ENCODE results near the gene FAM156A.

The FAM156A gene

GRCh38 chrX:53004038-53004437 lies 45.7 kb upstream of the FAM156A start:
- no peak overlapping the region for H3K4me2 ChIP-seq (ENCODE audit: low read depth, low read length, poor library complexity, severe bottlenecking)
- H3F3A ChIP-seq (ENCODE audit: low read depth), result no peaks in the 10 kb centered on the region
- no peaks in the 10 kb centered on the region for H3K79me2 ChIP-seq (ENCODE audit: insufficient read depth, low read length)
- H3K27me3 ChIP-seq (ENCODE audit: insufficient read depth, low read length, poor library complexity, severe bottlenecking), result no peaks in the 10 kb centered on the region
- no peak overlapping the region for H2AFZ ChIP-seq (ENCODE audit: low read length)
- H3K4me3 ChIP-seq (ENCODE audit: low read length, poor library complexity, severe bottlenecking), result no peak overlapping the region
- H3K4me1 ChIP-seq (ENCODE audit: insufficient read depth, low read length, poor library complexity, severe bottlenecking), result no peaks in the 10 kb centered on the region
- no peak overlapping the region for H3K9ac ChIP-seq (ENCODE audit: low read depth, low read length, poor library complexity, severe bottlenecking)
- H3K36me3 ChIP-seq (ENCODE audit: insufficient read depth, low read length), result no peaks in the 10 kb centered on the region
- no peaks in the 10 kb centered on the region for H3K9me2 ChIP-seq (replicated peaks; ENCODE audit: low read depth, low read length)
- no peaks in the 10 kb centered on the region for H4K20me1 ChIP-seq (ENCODE audit: insufficient read depth, low read length, poor library complexity, severe bottlenecking)
- no peaks in the 10 kb centered on the region for H3K9me3 ChIP-seq (ENCODE audit: insufficient read depth, low read depth, low read length)
- TF ChIP-seq CTCF (conservative IDR thresholded peaks at IDR 0.05; ENCODE audit: low read length), result no peak
- TF ChIP-seq EZH2phosphoT487 (IDR thresholded peaks at IDR 0.05; ENCODE audit: borderline replicate concordance), result no peak

GRCh38 chrX:53003111-53003510 lies 44.8 kb upstream of the FAM156A start:
- Histone ChIP-seq H3K4me3 (ENCODE audit: low read length, poor library complexity, severe bottlenecking) (no peak overlapping the region), H3K27me3 (ENCODE audit: insufficient read depth, low read length, poor library complexity, severe bottlenecking) (no peaks in the 10 kb centered on the region), H3K9me3 (ENCODE audit: insufficient read depth, low read depth, low read length) (no peaks in the 10 kb centered on the region), H3K4me2 (ENCODE audit: low read depth, low read length, poor library complexity, severe bottlenecking) (no peak overlapping the region), H3K36me3 (ENCODE audit: insufficient read depth, low read length) (no peaks in the 10 kb centered on the region), H3K79me2 (ENCODE audit: insufficient read depth, low read length) (no peaks in the 10 kb centered on the region), H3K9me2 (replicated peaks; ENCODE audit: low read depth, low read length) (no peaks in the 10 kb centered on the region), H3F3A (ENCODE audit: low read depth) (no peaks in the 10 kb centered on the region), H3K9ac (ENCODE audit: low read depth, low read length, poor library complexity, severe bottlenecking) (no peak overlapping the region), H3K4me1 (ENCODE audit: insufficient read depth, low read length, poor library complexity, severe bottlenecking) (no peaks in the 10 kb centered on the region), H2AFZ (ENCODE audit: low read length) (no peak overlapping the region), H4K20me1 (ENCODE audit: insufficient read depth, low read length, poor library complexity, severe bottlenecking) (no peaks in the 10 kb centered on the region)
- TF ChIP-seq CTCF (conservative IDR thresholded peaks at IDR 0.05; ENCODE audit: low read length) (no peak), EZH2phosphoT487 (IDR thresholded peaks at IDR 0.05; ENCODE audit: borderline replicate concordance) (no peak)

GRCh38 chrX:53001958-53002357 lies 43.6 kb upstream of the FAM156A start:
- Histone ChIP-seq H3K4me3 (ENCODE audit: low read length, poor library complexity, severe bottlenecking) (no peak overlapping the region), H2AFZ (ENCODE audit: low read length) (no peak overlapping the region), H3K27me3 (ENCODE audit: insufficient read depth, low read length, poor library complexity, severe bottlenecking) (no peaks in the 10 kb centered on the region), H3K9me2 (replicated peaks; ENCODE audit: low read depth, low read length) (no peaks in the 10 kb centered on the region), H3K9me3 (ENCODE audit: insufficient read depth, low read depth, low read length) (no peaks in the 10 kb centered on the region), H4K20me1 (ENCODE audit: insufficient read depth, low read length, poor library complexity, severe bottlenecking) (no peaks in the 10 kb centered on the region), H3F3A (ENCODE audit: low read depth) (no peaks in the 10 kb centered on the region), H3K4me1 (ENCODE audit: insufficient read depth, low read length, poor library complexity, severe bottlenecking) (no peaks in the 10 kb centered on the region), H3K79me2 (ENCODE audit: insufficient read depth, low read length) (no peaks in the 10 kb centered on the region), H3K4me2 (ENCODE audit: low read depth, low read length, poor library complexity, severe bottlenecking) (no peak overlapping the region), H3K9ac (ENCODE audit: low read depth, low read length, poor library complexity, severe bottlenecking) (no peak overlapping the region), H3K36me3 (ENCODE audit: insufficient read depth, low read length) (no peaks in the 10 kb centered on the region)
- TF ChIP-seq CTCF (conservative IDR thresholded peaks at IDR 0.05; ENCODE audit: low read length) (no peak), EZH2phosphoT487 (IDR thresholded peaks at IDR 0.05; ENCODE audit: borderline replicate concordance) (no peak)

All from Loucy (cell line).